Measurements from ENCODE around the gene FANCE. TPM values are rescaled to one million over a fixed set of nuclear protein-coding genes. Genes with fewer than 3 reads are reported as not detected.

Gene FANCE
- total RNA-seq, 1 experiment from 2014 or later, result 16.1 TPM

- Histone ChIP-seq H3K4me3 (replicated peaks in 1 of 2; ENCODE audit: low read depth in 1 of 2, low read length in 2 of 2) (no peak overlapping the region), H2AFZ (ENCODE audit: low read depth, low read length, poor library complexity, severe bottlenecking) (no peak overlapping the region), H3K79me2 (ENCODE audit: insufficient read depth, low read length) (peaks cover 22% of the 10 kb centered on the region), H4K20me1 (ENCODE audit: insufficient read depth) (no peaks in the 10 kb centered on the region), H3K36me3 (ENCODE audit: control insufficient read depth in 1 of 2, insufficient read depth in 2 of 2, low read length in 2 of 2) (peaks cover 0 to 2% of the 10 kb centered on the region in 2 experiments; a peak in 1 of 4 replicates), H3K9me3 (ENCODE audit: control insufficient read depth in 1 of 2, insufficient read depth in 1 of 2, low read depth in 1 of 2, low read length in 2 of 2) (no peaks in the 10 kb centered on the region), H3K27ac (ENCODE audit: low read depth, low read length) (no peak overlapping the region), H3K27me3 (ENCODE audit: insufficient read depth, low read length) (no peaks in the 10 kb centered on the region), H3K9ac (ENCODE audit: low read length) (no peak overlapping the region), H3K4me2 (ENCODE audit: low read length) (no peak overlapping the region), H3K9me2 (ENCODE audit: insufficient read depth) (no peaks in the 10 kb centered on the region), H3K4me1 (ENCODE audit: control insufficient read depth in 1 of 2, insufficient read depth in 2 of 2, low read length in 2 of 2) (peaks cover 33 to 52% of the 10 kb centered on the region in 2 experiments)
- ATAC-seq (no peak), DNase-seq (ENCODE audit: low read depth, low spot score) (no peak)
- intact Hi-C loops (cut with micrococcal nuclease), result no loop called here
- BruUV-seq (replicated peaks), result no TSS peak
- TF ChIP-seq YY1 (IDR thresholded peaks at IDR 0.05; ENCODE audit: extremely low read depth, insufficient replicate concordance, low read depth, low read length) (no peak), ZNF274 (IDR thresholded peaks at IDR 0.05; ENCODE audit: low read depth, low read length) (no peak), JUND (IDR thresholded peaks at IDR 0.05) (no peak), CBX3 (IDR thresholded peaks at IDR 0.05; ENCODE audit: low read depth) (no peak), SIN3A (IDR thresholded peaks at IDR 0.05; ENCODE audit: low read depth) (no peak), ELF1 (IDR thresholded peaks at IDR 0.05; ENCODE audit: borderline replicate concordance, low read depth) (no peak), POLR2AphosphoS5 (IDR thresholded peaks at IDR 0.05; ENCODE audit: low read depth, low read length) (no peak), EZH2 (IDR thresholded peaks at IDR 0.05) (no peak), ZFX (IDR thresholded peaks at IDR 0.05) (no peak), SRF (IDR thresholded peaks at IDR 0.05; ENCODE audit: low read depth) (no peak), POLR2A (IDR thresholded peaks at IDR 0.05; ENCODE audit: borderline replicate concordance, extremely low read depth, insufficient read depth, insufficient read length) (no peak), EGR1 (IDR thresholded peaks at IDR 0.05; ENCODE audit: low read depth) (no peak), REST (IDR thresholded peaks at IDR 0.05; ENCODE audit: low read depth) (no peak)
- ChIA-PET CTCF (no interaction called here), POLR2A (interaction anchor here (8.1 kb wide), 1 partner anchor 11 kb away, joined by 48 read pairs; no protein-coding TSS in a partner anchor), RAD21 (ENCODE audit: low non-redundant PET in 1 of 2, low total read pairs in 2 of 2, uncharacterized antibody in 2 of 2, unreplicated experiment in 2 of 2) (no interaction called here)
Measured at GRCh38 chr6:35483062-35483461, 30.9 kb downstream of the FANCE start.

Measured in HCT116 (cell line).